IPS DF 6.9 (cell line): ENCODE data around the gene OR7A5.

ENCODE experiments used
- DNase-seq: peaks from one replicate; pipeline ENCODE4 v3.0.0-alpha.2; 2013; ENCODE audit warnings: low read depth, low spot score
- H3K27ac ChIP-seq: one replicate; pipeline ENCODE4 v1.5.1; 2013; ENCODE audit warnings: low read length, control low read depth
- H3K27me3 ChIP-seq: 2 replicates; pipeline ENCODE4 v1.6.1; 2013; ENCODE audit warnings: mild to moderate bottlenecking, low read length; ENCODE audit not compliant: control insufficient read depth, insufficient read depth
- H3K36me3 ChIP-seq: 2 replicates; pipeline ENCODE4 v1.6.1; 2013; ENCODE audit warnings: low read length; ENCODE audit not compliant: control insufficient read depth, insufficient read depth
- H3K4me1 ChIP-seq: 2 replicates; pipeline ENCODE4 v1.6.1; 2013; ENCODE audit warnings: low read length; ENCODE audit not compliant: control insufficient read depth, insufficient read depth
- H3K4me3 ChIP-seq: 2 replicates; pipeline ENCODE4 v1.5.1; 2013; ENCODE audit warnings: mild to moderate bottlenecking, low read length
- H3K9me3 ChIP-seq: 2 replicates; pipeline ENCODE4 v1.6.1; 2013; ENCODE audit warnings: low read length, inconsistent platforms; ENCODE audit not compliant: control insufficient read depth, insufficient read depth
- WGBS: extraction: QIAGEN DNeasy Blood & Tissue Kit; methylation state at CpG from one replicate; pipeline ENCODE4 v1.1.7; 2013; ENCODE audit warnings: mixed read lengths, missing lambda C conversion rate; ENCODE audit not compliant: insufficient read length, insufficient coverage; 5-methylcytosine and 5-hydroxymethylcytosine counted together

The OR7A5 gene

DNA sequence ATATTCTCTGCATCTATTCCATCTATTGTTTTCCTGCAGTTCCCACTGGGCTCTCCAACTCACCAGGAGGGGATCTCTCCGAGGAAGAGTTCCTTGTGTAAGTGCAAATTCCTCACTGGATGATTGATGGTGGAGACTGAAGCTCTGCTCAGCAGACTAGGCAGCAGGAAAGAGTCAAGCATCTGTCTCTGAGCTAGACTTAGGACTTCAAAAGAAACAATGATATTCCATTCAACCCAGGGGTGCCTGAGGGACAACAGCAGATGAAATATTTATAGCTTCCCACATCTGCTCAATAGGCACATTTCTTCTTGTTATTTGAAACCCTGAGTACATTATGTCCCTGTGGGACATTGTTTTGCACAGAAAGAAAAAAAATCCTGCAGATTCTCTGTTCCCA lies at the start of gene OR7A5, which contains the start of gene OR7C1:
Gene OR7A5 (minus strand): TSS at position 175 of the 400 bp plus-strand sequence. CDS start 6,944 bp downstream, outside the sequence.
Gene OR7C1 (minus strand): TSS at position 175 of the 400 bp plus-strand sequence. CDS start 35,049 bp downstream, outside the sequence.
- Histone ChIP-seq H3K9me3 (no peaks in the 10 kb centered on the region), H3K36me3 (no peaks in the 10 kb centered on the region), H3K27me3 (no peaks in the 10 kb centered on the region), H3K4me1 (no peaks in the 10 kb centered on the region), H3K27ac (no peak within 1 kb of the TSS), H3K4me3 (no peak within 1 kb of the TSS)
- WGBS = no CpG with 5 or more reads among the region's 1 CpG
- peak; percentile 5 for DNase-seq

DNA sequence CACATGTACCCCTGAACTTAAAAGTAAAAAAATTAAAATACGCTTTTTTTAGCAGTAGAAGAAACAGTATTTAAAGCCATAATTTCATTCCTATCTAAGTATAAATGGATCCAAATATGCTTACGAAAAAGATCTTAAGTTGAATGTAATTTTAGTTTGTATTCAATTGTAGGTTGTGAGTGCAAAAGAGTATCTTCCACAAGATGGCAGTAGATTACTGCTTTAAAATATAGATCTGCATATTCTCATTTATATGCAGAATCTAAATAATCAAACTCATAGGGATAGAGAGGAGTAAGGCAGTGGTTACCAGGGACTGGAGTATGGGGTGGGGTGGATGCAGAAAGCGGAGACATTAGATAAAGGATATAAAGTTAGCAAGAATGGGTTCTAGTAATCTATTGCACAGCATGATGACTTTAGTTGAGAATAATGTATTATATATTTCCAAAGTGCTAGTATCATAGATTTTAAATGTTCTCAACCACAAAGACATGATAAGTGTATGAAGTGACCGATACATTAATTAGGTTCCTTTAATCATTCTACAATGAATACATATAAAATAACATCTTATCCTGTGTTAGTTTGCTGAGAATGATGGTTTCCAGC lies 36.7 kb upstream of the OR7A5 start:
- H3K27ac ChIP-seq = no peak overlapping the region
- no peak overlapping the region for H3K4me3 ChIP-seq
- no peaks in the 10 kb centered on the region for H3K36me3 ChIP-seq
- no peak for DNase-seq
- WGBS = no CpG with 5 or more reads among the region's 4 CpGs
- peaks cover 2% of the 10 kb centered on the region; the same call in 1 of the 2 replicates for H3K9me3 ChIP-seq
- H3K4me1 ChIP-seq = no peaks in the 10 kb centered on the region
- no peaks in the 10 kb centered on the region for H3K27me3 ChIP-seq

- H3K27ac ChIP-seq = no peak overlapping the region
- no peak overlapping the region for H3K4me3 ChIP-seq
- DNase-seq = no peak
- no peaks in the 10 kb centered on the region for H3K4me1 ChIP-seq
- WGBS = no CpG with 5 or more reads among the region's 5 CpGs
- no peaks in the 10 kb centered on the region for H3K27me3 ChIP-seq
- no peaks in the 10 kb centered on the region for H3K36me3 ChIP-seq
- H3K9me3 ChIP-seq = peaks cover 2% of the 10 kb centered on the region; the same call in 1 of the 2 replicates
These were observed 33.5 kb upstream of the OR7A5 start for GRCh38 chr19:14868497-14868896.

GRCh38 chr19:14848822-14849221 lies 13.8 kb upstream of the OR7A5 start, which contains the start of gene OR7A10:
TSS of gene OR7A10 (minus strand) at chr19:14848922. CDS start at chr19:14841877, 7,045 bp downstream.
- no peak for DNase-seq
- Histone ChIP-seq H3K36me3 (no peaks in the 10 kb centered on the region), H3K9me3 (no peaks in the 10 kb centered on the region), H3K27me3 (no peaks in the 10 kb centered on the region), H3K4me3 (no peak within 1 kb of the TSS), H3K27ac (no peak within 1 kb of the TSS), H3K4me1 (no peaks in the 10 kb centered on the region)
- WGBS = no CpG with 5 or more reads among the region's 5 CpGs

DNA sequence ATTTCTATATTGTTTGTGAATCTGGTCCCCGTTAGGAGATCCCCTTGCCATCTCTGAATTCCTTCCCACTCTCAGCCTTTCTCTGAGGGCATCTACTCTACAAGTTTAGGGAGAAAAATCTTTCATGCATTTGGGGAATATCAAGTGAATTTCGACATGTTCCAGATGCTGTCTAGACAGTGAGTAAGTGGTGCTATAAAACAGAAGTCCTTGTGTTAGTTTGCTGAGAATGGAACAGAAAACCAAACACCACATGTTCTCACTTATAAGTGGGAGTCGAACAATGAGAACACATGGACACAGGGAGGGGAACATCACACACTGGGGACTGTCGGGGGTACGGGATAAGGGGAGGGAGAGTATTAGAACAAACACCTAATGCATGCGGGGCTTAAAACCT lies 8.6 kb upstream of the OR7A5 start:
- Histone ChIP-seq H3K27me3 (no peaks in the 10 kb centered on the region), H3K27ac (no peak overlapping the region), H3K9me3 (no peaks in the 10 kb centered on the region), H3K4me3 (no peak overlapping the region), H3K4me1 (no peaks in the 10 kb centered on the region), H3K36me3 (no peaks in the 10 kb centered on the region)
- no CpG with 5 or more reads among the region's 6 CpGs for WGBS
- no peak for DNase-seq

GRCh38 chr19:14843169-14843568 lies 8.2 kb upstream of the OR7A5 start:
- no peak overlapping the region for H3K4me3 ChIP-seq
- no CpG with 5 or more reads among the region's 2 CpGs for WGBS
- no peaks in the 10 kb centered on the region for H3K4me1 ChIP-seq
- H3K27me3 ChIP-seq = no peaks in the 10 kb centered on the region
- H3K27ac ChIP-seq = no peak overlapping the region
- H3K36me3 ChIP-seq = no peaks in the 10 kb centered on the region
- no peaks in the 10 kb centered on the region for H3K9me3 ChIP-seq
- DNase-seq = no peak

DNA sequence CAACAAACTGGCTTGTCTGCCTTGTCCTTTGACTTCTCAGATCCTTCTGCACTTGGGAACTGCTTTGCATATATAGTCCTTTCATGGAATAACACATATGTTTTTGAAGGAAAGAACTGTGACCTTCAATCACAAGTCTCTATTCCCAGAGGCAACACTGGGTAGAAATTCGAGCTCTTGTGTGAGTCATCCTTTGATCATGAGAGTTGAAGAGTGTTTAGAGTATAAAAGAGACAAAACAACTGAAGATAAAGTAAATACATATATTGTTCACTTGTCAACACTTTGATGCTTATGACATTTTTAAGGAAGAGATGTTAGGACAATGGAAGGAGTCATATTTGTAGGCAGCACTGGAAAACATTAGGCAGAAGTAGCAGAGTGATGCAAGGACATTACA lies 5.2 kb upstream of the OR7A5 start:
- Histone ChIP-seq H3K4me1 (no peaks in the 10 kb centered on the region), H3K36me3 (no peaks in the 10 kb centered on the region), H3K9me3 (no peaks in the 10 kb centered on the region), H3K27ac (no peak overlapping the region), H3K27me3 (no peaks in the 10 kb centered on the region), H3K4me3 (no peak overlapping the region)
- no CpG with 5 or more reads among the region's 1 CpG for WGBS
- DNase-seq = no peak

DNA sequence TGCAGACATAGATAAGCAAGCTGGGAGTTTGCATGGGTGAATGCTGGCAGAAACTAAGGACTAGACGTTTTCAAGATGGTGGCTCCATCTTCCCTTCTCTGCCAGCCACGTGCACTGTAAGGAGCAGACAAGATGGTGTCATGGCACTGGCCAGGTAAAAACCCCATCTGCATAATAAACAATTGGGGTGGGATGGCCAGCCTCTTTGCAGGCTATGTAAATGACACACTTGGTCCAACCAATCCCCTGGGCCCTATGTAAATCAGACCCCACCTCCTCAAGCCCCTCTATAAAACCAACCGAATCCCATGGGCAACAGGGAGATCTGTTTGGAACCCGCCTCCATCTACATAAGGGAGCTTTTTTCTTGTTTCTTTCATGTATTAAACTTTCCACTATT lies 2.4 kb upstream of the OR7A5 start:
- no peak for DNase-seq
- WGBS = no CpG with 5 or more reads among the region's 4 CpGs

DNA sequence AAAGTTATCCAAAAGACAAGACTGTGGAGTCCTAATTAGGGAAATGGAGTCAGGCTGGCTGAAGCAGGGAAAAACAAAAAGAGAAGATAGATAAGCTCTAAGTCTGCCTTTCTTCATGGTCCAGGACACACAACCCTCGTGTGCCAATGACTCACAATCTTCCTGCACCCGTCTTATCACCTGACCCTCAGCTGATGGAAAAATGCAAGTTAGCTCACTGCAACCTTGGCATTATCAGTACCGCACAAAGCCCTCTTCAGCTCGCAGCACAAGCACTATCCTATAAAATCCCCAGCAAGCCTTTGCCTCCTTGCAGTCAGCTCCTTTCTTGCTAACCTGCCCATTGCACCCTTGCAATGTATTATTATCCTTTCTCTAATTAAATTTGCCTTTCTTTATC lies 4.3 kb downstream of the OR7A5 start:
- no peaks in the 10 kb centered on the region for H3K9me3 ChIP-seq
- DNase-seq = no peak
- H3K4me1 ChIP-seq = no peaks in the 10 kb centered on the region
- no peak overlapping the region for H3K4me3 ChIP-seq
- WGBS = no CpG with 5 or more reads among the region's 4 CpGs
- no peaks in the 10 kb centered on the region for H3K36me3 ChIP-seq
- no peaks in the 10 kb centered on the region for H3K27me3 ChIP-seq
- no peak overlapping the region for H3K27ac ChIP-seq

More for the DNA sequence above, 2.4 kb upstream of the OR7A5 start:
- Histone ChIP-seq H3K27ac (no peak overlapping the region), H3K36me3 (no peaks in the 10 kb centered on the region), H3K4me1 (no peaks in the 10 kb centered on the region), H3K4me3 (no peak overlapping the region), H3K27me3 (no peaks in the 10 kb centered on the region), H3K9me3 (no peaks in the 10 kb centered on the region)

- H3K4me3 ChIP-seq = no peak overlapping the region
- H3K9me3 ChIP-seq = no peaks in the 10 kb centered on the region
- no peak for DNase-seq
- no peaks in the 10 kb centered on the region for H3K36me3 ChIP-seq
- no peaks in the 10 kb centered on the region for H3K27me3 ChIP-seq
- H3K27ac ChIP-seq = no peak overlapping the region
- no peaks in the 10 kb centered on the region for H3K4me1 ChIP-seq
- WGBS = 100% methylated on average over 1 of the region's 2 CpGs
These were observed 9.0 kb downstream of the OR7A5 start for GRCh38 chr19:14826006-14826405.

GRCh38 chr19:14821937-14822336 lies 13.0 kb downstream of the OR7A5 start:
- no peak for DNase-seq
- WGBS = no CpG with 5 or more reads among the region's 6 CpGs
- Histone ChIP-seq H3K27ac (no peak overlapping the region), H3K36me3 (no peaks in the 10 kb centered on the region), H3K4me1 (no peaks in the 10 kb centered on the region), H3K4me3 (no peak overlapping the region), H3K27me3 (no peaks in the 10 kb centered on the region), H3K9me3 (no peaks in the 10 kb centered on the region)
